DMS153 treated with DMSO at 0.1 percent for 48 hours (cell line): Measurements from ENCODE around the gene SDHB.

Experiments
- DNase-seq: peaks from one replicate; lab custom pipeline; 2025; ENCODE audit not compliant: unreplicated experiment; lab: John Stamatoyannopoulos, UW

The SDHB gene

GRCh38 chr1:16971341-16972188, 82.3 kb downstream of the SDHB start:
- no peak for DNase-seq

GRCh38 chr1:16970132-16970910, 83.5 kb downstream of the SDHB start:
- DNase-seq: no peak

- DNase-seq: no peak
These were observed 84.2 kb downstream of the SDHB start for GRCh38 chr1:16969651-16970050.

- no peak for DNase-seq
These were observed 84.7 kb downstream of the SDHB start for GRCh38 chr1:16969057-16969611.
